ENCODE measurements around the gene MYOF. TPM values are rescaled to one million over a fixed set of nuclear protein-coding genes. Genes with fewer than 3 reads are reported as not detected.
A peak's percentile ranks its signal among the peaks of the same experiment; 100 is the strongest.

MYOF gene
- total and polyA plus RNA-seq, 2 experiments from 2014 or later, result 101 to 261 TPM

DNA sequence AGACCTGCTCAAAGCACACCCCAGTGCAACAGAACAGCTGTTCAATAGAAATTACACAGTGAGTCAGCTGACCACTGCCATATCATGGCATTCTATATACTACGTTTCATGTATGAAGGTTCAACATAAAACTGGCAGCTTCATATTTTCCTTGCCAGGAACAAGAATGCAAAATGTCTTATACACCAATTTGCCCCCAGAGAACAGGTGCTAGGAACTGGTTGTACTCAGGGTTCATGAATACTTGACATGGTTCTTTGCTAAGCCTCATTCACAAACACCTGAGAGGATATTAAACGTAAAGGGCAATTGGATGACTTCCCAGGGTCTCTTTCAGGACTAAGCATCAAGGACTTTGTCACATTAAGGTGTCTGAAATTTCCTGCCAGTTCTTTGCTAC lies 6.9 kb downstream of the MYOF start:
- no peak for TF ChIP-seq EZH2 (IDR thresholded peaks at IDR 0.05; ENCODE audit: insufficient read depth, poor library complexity, severe bottlenecking)
- TF ChIP-seq EZH2phosphoT487 (IDR thresholded peaks at IDR 0.05; ENCODE audit: insufficient read depth, low read depth), result no peak
- Histone ChIP-seq H3K4me1 (ENCODE audit: insufficient read depth) (peaks cover 72% of the 10 kb centered on the region), H3K9ac (peak overlapping the region; percentile 36), H3K79me2 (ENCODE audit: insufficient read depth) (peaks cover 93% of the 10 kb centered on the region), H3K36me3 (ENCODE audit: low read depth) (peaks cover 8% of the 10 kb centered on the region), H3K4me3 (no peak overlapping the region), H4K20me1 (ENCODE audit: insufficient read depth) (no peaks in the 10 kb centered on the region), H3K4me2 (ENCODE audit: unreplicated experiment) (peak overlapping the region; percentile 13), H2AFZ (no peak overlapping the region), H3F3A (ENCODE audit: insufficient read depth) (peaks cover 75% of the 10 kb centered on the region), H3K27ac (peak overlapping the region; percentile 96), H3K27me3 (replicated peaks; ENCODE audit: insufficient read depth) (no peaks in the 10 kb centered on the region), H3K9me3 (ENCODE audit: low read depth) (no peaks in the 10 kb centered on the region), H3K9me2 (ENCODE audit: insufficient read depth) (no peaks in the 10 kb centered on the region)
- in situ Hi-C loops (cut with MboI), result no loop called here
- DNase-seq, result no peak
- 71 to 75% methylated on average over 2 of the region's 2 CpGs for WGBS, 2 experiments (ENCODE audit: low coverage in 1 of 2, low lambda C conversion rate in 2 of 2, missing lambda C conversion rate in 2 of 2)

DNA sequence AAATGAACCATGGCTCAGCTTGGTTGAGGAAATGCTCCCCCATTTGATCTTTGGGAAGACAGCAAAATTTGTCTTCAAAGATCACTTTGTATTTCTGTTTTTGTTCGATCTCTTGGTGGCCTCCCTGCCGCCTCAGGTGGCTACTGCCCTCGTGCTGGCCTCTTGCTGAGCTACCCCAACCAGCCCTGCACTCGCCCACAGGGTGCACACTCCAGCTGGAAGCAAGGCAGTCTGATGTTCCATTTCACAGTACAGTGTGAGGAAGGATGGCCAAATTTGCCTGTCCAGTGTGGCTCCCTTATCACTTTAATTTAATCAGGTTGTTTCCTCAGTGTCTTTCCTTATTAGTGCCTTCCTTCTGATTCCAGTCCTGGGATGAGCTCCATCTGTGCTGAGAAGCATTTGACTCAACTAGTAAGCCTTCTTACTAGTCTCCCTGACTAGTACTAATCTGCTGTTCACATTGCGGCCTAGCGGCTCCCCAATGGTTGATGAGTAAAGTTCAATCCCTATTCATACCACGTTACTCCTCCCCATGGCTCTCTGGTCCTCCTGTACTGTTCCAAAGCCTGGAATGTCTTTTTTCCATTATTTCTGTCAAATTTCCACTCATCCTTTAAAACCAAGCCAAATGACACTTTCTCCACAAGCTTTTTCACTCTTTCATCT lies 8.2 kb downstream of the MYOF start:
- Histone ChIP-seq H3K36me3 (ENCODE audit: low read depth) (peaks cover 15% of the 10 kb centered on the region), H3K9me2 (ENCODE audit: insufficient read depth) (no peaks in the 10 kb centered on the region), H3K9me3 (ENCODE audit: low read depth) (no peaks in the 10 kb centered on the region), H3K4me2 (ENCODE audit: unreplicated experiment) (peak overlapping the region; percentile 26), H4K20me1 (ENCODE audit: insufficient read depth) (no peaks in the 10 kb centered on the region), H3K9ac (peak overlapping the region; percentile 10; the same call in 1 of the 2 replicates), H3K4me3 (no peak overlapping the region), H3K27ac (peak overlapping the region; percentile 96), H2AFZ (no peak overlapping the region), H3K79me2 (ENCODE audit: insufficient read depth) (peaks cover 93% of the 10 kb centered on the region), H3F3A (ENCODE audit: insufficient read depth) (peaks cover 78% of the 10 kb centered on the region), H3K4me1 (ENCODE audit: insufficient read depth) (peaks cover 72% of the 10 kb centered on the region), H3K27me3 (replicated peaks; ENCODE audit: insufficient read depth) (no peaks in the 10 kb centered on the region)
- TF ChIP-seq EZH2 (IDR thresholded peaks at IDR 0.05; ENCODE audit: insufficient read depth, poor library complexity, severe bottlenecking), result no peak
- TF ChIP-seq EZH2phosphoT487 (IDR thresholded peaks at IDR 0.05; ENCODE audit: insufficient read depth, low read depth), result no peak
- 61% methylated on average over 7 of the region's 7 CpGs for WGBS, 2 experiments (ENCODE audit: low coverage in 1 of 2, low lambda C conversion rate in 2 of 2, missing lambda C conversion rate in 2 of 2)
- in situ Hi-C loops (cut with MboI), result no loop called here
- peak; percentile 68 for DNase-seq

DNA sequence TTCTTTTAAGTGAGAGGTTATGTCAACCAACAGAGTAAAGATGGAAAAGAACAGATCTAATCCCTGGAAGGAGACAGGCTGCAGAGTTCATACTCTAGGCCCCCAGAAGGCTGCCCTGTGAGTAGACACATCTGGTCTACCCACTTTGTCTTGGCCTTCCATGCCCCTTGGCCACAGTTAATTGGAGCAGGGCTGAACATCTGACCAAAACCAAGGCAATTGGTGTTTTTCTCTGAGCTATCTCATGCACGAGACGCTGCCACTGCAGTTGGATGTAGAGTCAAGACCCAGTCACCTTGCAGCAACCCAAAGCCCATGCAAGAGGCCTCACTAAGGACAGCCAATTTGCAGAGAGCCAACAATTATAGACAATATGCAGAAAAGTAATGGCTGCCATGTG lies 9.0 kb downstream of the MYOF start:
- Histone ChIP-seq H3K27ac (peak overlapping the region; percentile 96), H3F3A (ENCODE audit: insufficient read depth) (peaks cover 85% of the 10 kb centered on the region), H3K9ac (no peak overlapping the region), H3K4me2 (ENCODE audit: unreplicated experiment) (no peak overlapping the region), H2AFZ (no peak overlapping the region), H3K4me1 (ENCODE audit: insufficient read depth) (peaks cover 76% of the 10 kb centered on the region), H4K20me1 (ENCODE audit: insufficient read depth) (no peaks in the 10 kb centered on the region), H3K9me2 (ENCODE audit: insufficient read depth) (no peaks in the 10 kb centered on the region), H3K27me3 (replicated peaks; ENCODE audit: insufficient read depth) (no peaks in the 10 kb centered on the region), H3K4me3 (no peak overlapping the region), H3K36me3 (ENCODE audit: low read depth) (peaks cover 15% of the 10 kb centered on the region), H3K79me2 (ENCODE audit: insufficient read depth) (peaks cover 90% of the 10 kb centered on the region), H3K9me3 (ENCODE audit: low read depth) (no peaks in the 10 kb centered on the region)
- DNase-seq, result no peak
- in situ Hi-C loops (cut with MboI), result no loop called here
- 100% methylated on average over 2 of the region's 2 CpGs for WGBS, 2 experiments (ENCODE audit: low coverage in 1 of 2, low lambda C conversion rate in 2 of 2, missing lambda C conversion rate in 2 of 2)
- TF ChIP-seq EZH2 (IDR thresholded peaks at IDR 0.05; ENCODE audit: insufficient read depth, poor library complexity, severe bottlenecking) (no peak), EZH2phosphoT487 (IDR thresholded peaks at IDR 0.05; ENCODE audit: insufficient read depth, low read depth) (no peak)

DNA sequence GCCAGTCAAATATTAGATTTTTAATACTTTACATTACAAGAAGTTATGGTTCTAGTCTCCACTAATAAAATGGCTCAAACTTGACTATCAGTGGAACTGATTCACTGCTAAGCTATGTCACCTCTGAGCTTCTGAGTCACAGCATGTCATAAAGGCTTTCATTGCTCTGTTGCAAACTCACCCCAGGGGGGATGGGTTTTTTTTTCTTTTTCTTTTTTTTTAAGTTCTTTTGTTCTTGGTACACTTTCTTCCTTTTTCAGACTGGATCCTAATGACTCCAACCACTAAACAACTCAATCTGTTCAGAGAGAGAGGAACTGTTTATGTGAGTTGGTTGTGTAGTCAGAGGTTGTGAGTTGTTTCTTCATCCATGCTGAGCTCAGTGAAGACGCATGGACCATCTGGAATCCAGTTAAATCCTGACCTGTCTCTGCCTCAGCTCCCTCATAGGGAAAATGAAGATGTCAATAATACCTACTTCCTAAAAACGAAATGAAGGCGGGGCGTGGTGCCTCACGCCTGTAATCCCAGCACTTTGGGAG lies 11.0 kb downstream of the MYOF start:
- Histone ChIP-seq H3K4me2 (ENCODE audit: unreplicated experiment) (peak overlapping the region; percentile 58), H3K27ac (peak overlapping the region; percentile 96), H3K4me1 (ENCODE audit: insufficient read depth) (peaks cover 81% of the 10 kb centered on the region), H3K36me3 (ENCODE audit: low read depth) (0 out of 2 replicates have a peak, but pooled peaks cover 7% of the 10 kb centered on the region), H2AFZ (no peak overlapping the region), H3K9me3 (ENCODE audit: low read depth) (no peaks in the 10 kb centered on the region), H3K79me2 (ENCODE audit: insufficient read depth) (peaks cover 85% of the 10 kb centered on the region), H3K27me3 (replicated peaks; ENCODE audit: insufficient read depth) (no peaks in the 10 kb centered on the region), H3K4me3 (peak overlapping the region; percentile 15), H3F3A (ENCODE audit: insufficient read depth) (peaks cover 89% of the 10 kb centered on the region), H3K9me2 (ENCODE audit: insufficient read depth) (no peaks in the 10 kb centered on the region), H3K9ac (peak overlapping the region; percentile 68), H4K20me1 (ENCODE audit: insufficient read depth) (no peaks in the 10 kb centered on the region)
- in situ Hi-C loops (cut with MboI), result no loop called here
- no peak for TF ChIP-seq EZH2 (IDR thresholded peaks at IDR 0.05; ENCODE audit: insufficient read depth, poor library complexity, severe bottlenecking)
- TF ChIP-seq EZH2phosphoT487 (IDR thresholded peaks at IDR 0.05; ENCODE audit: insufficient read depth, low read depth), result no peak
- WGBS, 2 experiments (ENCODE audit: low coverage in 1 of 2, low lambda C conversion rate in 2 of 2, missing lambda C conversion rate in 2 of 2), result 3 to 6% methylated on average over 5 of the region's 5 CpGs
- peak; percentile 97 for DNase-seq
